ENCODE measurements around the gene ISOC2. TPM values are rescaled to one million over a fixed set of nuclear protein-coding genes. Genes with fewer than 3 reads are reported as not detected.
A peak's percentile ranks its signal among the peaks of the same experiment; 100 is the strongest.

The ISOC2 gene
- total and polyA plus RNA-seq, 9 of the 15 experiments (the other 6 are each of a cell fraction or from before 2014, with no cell fraction given) = 1.2 to 229 (median 58.3) TPM

- TF ChIP-seq ZBTB5 (IDR thresholded peaks at IDR 0.05) = no peak
- no peak for TF ChIP-seq ZFP91 (CRISPR knock-in tag; IDR thresholded peaks at IDR 0.05)
- no peak for TF ChIP-seq FOXO4 (CRISPR knock-in tag; IDR thresholded peaks at IDR 0.05)
- TF ChIP-seq PHF20 (IDR thresholded peaks at IDR 0.05; ENCODE audit: partially characterized antibody) = no peak
- no peak for TF ChIP-seq RBM14 (IDR thresholded peaks at IDR 0.05; ENCODE audit: borderline replicate concordance, insufficient read depth, low read depth, low read length)
- TF ChIP-seq, protein P1, sequence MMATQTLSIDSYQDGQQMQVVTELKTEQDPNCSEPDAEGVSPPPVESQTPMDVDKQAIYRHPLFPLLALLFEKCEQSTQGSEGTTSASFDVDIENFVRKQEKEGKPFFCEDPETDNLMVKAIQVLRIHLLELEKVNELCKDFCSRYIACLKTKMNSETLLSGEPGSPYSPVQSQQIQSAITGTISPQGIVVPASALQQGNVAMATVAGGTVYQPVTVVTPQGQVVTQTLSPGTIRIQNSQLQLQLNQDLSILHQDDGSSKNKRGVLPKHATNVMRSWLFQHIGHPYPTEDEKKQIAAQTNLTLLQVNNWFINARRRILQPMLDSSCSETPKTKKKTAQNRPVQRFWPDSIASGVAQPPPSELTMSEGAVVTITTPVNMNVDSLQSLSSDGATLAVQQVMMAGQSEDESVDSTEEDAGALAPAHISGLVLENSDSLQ (IDR thresholded peaks at IDR 0.05) = no peak
- TF ChIP-seq ZKSCAN1 (IDR thresholded peaks at IDR 0.05; ENCODE audit: low read depth, low read length) = no peak
- TF ChIP-seq HEY1 (CRISPR knock-in tag; IDR thresholded peaks at IDR 0.05; ENCODE audit: borderline replicate concordance) = no peak
- no peak for TF ChIP-seq HINFP (tag; conservative IDR thresholded peaks at IDR 0.05; ENCODE audit: low read depth)
- no peak for TF ChIP-seq ZNF232 (CRISPR knock-in tag; IDR thresholded peaks at IDR 0.05)
- no peak for TF ChIP-seq HDAC6 (IDR thresholded peaks at IDR 0.05; ENCODE audit: low read depth, low read length)
- no peak for TF ChIP-seq MAFK (IDR thresholded peaks at IDR 0.05; ENCODE audit: low read length)
- no peak for TF ChIP-seq ETV5 (CRISPR knock-in tag; IDR thresholded peaks at IDR 0.05; ENCODE audit: low read depth)
- TF ChIP-seq ZNF431 (CRISPR knock-in tag; IDR thresholded peaks at IDR 0.05) = 0 out of 2 replicates have a peak, but pooled peaks have one; percentile 63
- no peak for TF ChIP-seq CEBPB (tag; IDR thresholded peaks at IDR 0.05)
- no peak for TF ChIP-seq GTF2E2 (tag; IDR thresholded peaks at IDR 0.05)
- TF ChIP-seq TOE1 (IDR thresholded peaks at IDR 0.05; ENCODE audit: borderline replicate concordance) = no peak
- no peak for TF ChIP-seq TOE1 (CRISPR knock-in tag; IDR thresholded peaks at IDR 0.05; ENCODE audit: borderline replicate concordance, low read depth)
- no peak for TF ChIP-seq NFIC (IDR thresholded peaks at IDR 0.05)
- TF ChIP-seq SP1 (CRISPR knock-in tag; IDR thresholded peaks at IDR 0.05) = peak; percentile 91
- no peak for TF ChIP-seq MCM5 (IDR thresholded peaks at IDR 0.05; ENCODE audit: low read depth)
Observed at GRCh38 chr19:55437410-55437809, 24.0 kb downstream of the ISOC2 start (continued).
